GM18508 (cell line): ENCODE results near the gene MARVELD1.
"Not testable (repeated sequence)": the region's sequence is repeated elsewhere in the genome, so short reads cannot be mapped to it uniquely, and the experiment has no call there.

Experiments
- ATAC-seq: cut with Tn5 transposase; IDR thresholded peaks from one replicate; pipeline ENCODE4 v1.9.1; 2021; ENCODE audit warnings: moderate number of reproducible peaks; ENCODE audit not compliant: insufficient read depth, unreplicated experiment

Gene MARVELD1

GRCh38 chr10:97689559-97690020 is 23.9 kb upstream of the MARVELD1 start:
- ATAC-seq: no peak

GRCh38 chr10:97690133-97690532 is 23.4 kb upstream of the MARVELD1 start:
- no peak for ATAC-seq

- ATAC-seq: not testable (repeated sequence)
These were observed 15.4 kb upstream of the MARVELD1 start for GRCh38 chr10:97698072-97698655.

- ATAC-seq: peak; percentile 68
These were observed 12.0 kb upstream of the MARVELD1 start for GRCh38 chr10:97701438-97702069.

- no peak for ATAC-seq
These were observed 10.0 kb upstream of the MARVELD1 start for GRCh38 chr10:97703398-97704067.

- no peak for ATAC-seq
These were observed 9.2 kb upstream of the MARVELD1 start for GRCh38 chr10:97704341-97704740.

- ATAC-seq: no peak
These were observed 8.4 kb upstream of the MARVELD1 start for GRCh38 chr10:97705006-97705670.

GRCh38 chr10:97707134-97707861 is 6.2 kb upstream of the MARVELD1 start:
- no peak for ATAC-seq

GRCh38 chr10:97708167-97708566 is 5.4 kb upstream of the MARVELD1 start:
- ATAC-seq: no peak

- ATAC-seq: no peak
These were observed 4.3 kb upstream of the MARVELD1 start for GRCh38 chr10:97708976-97709946.

- no peak for ATAC-seq
These were observed 1.6 kb upstream of the MARVELD1 start for GRCh38 chr10:97711640-97712572.

- no peak for ATAC-seq
These were observed 383 bp downstream of the MARVELD1 start for GRCh38 chr10:97713826-97714400.

- ATAC-seq: no peak
These were observed 1.1 kb downstream of the MARVELD1 start for GRCh38 chr10:97714401-97715258.

GRCh38 chr10:97715259-97715874 is 1.8 kb downstream of the MARVELD1 start:
- no peak for ATAC-seq

- no peak for ATAC-seq
These were observed 4.1 kb downstream of the MARVELD1 start for GRCh38 chr10:97717627-97718026.

- no peak for ATAC-seq
These were observed 4.6 kb downstream of the MARVELD1 start for GRCh38 chr10:97718178-97718577.
